ENCODE results near the gene SMIM35. TPM values are rescaled to one million over a fixed set of nuclear protein-coding genes. Genes with fewer than 3 reads are reported as not detected.
A peak's percentile ranks its signal among the peaks of the same experiment; 100 is the strongest.

Gene SMIM35
- total RNA-seq, result under 1 TPM; 0.06 to 0.17 TPM
- under 1 TPM; 0.06 to 0.15 TPM for polyA plus RNA-seq
- long read RNA-seq, donor 1, result 0 reads
- long read RNA-seq, donor 2, result 0 reads
- long read RNA-seq, donor 3, result 0 reads
- long read RNA-seq, donor 4, result 0 reads
- long read RNA-seq, donor 5, result 0 reads

GRCh38 chr11:118086913-118087768 is at the start of gene SMIM35:
Gene SMIM35 (minus strand): TSS chr11:118086963. CDS start chr11:118086757, 206 bp downstream.
- H3K27me3 ChIP-seq (ENCODE audit: control insufficient read depth in 3 of 3, insufficient read depth in 3 of 3, low read length in 2 of 3), result no peaks in the 10 kb centered on the region
- DNase-seq, result peak in 1 of 3 donors; percentile 5

GRCh38 chr11:118136341-118136740 is 49.6 kb upstream of the SMIM35 start:
- Histone ChIP-seq H3K9me3 (ENCODE audit: control insufficient read depth in 4 of 4, insufficient read depth in 3 of 4, low read length in 3 of 4) (peaks cover 0 to 2% (median 0%) of the 10 kb centered on the region in 4 donors), H3K4me3 (no peak overlapping the region), H3K27me3 (ENCODE audit: control insufficient read depth in 3 of 3, insufficient read depth in 3 of 3, low read length in 2 of 3) (peaks cover 0 to 3% (median 0%) of the 10 kb centered on the region in 3 donors), H3K36me3 (ENCODE audit: control insufficient read depth in 4 of 4, insufficient read depth in 4 of 4, low read length in 4 of 4) (no peaks in the 10 kb centered on the region), H3K27ac (ENCODE audit: low read depth in 1 of 2, low read length in 1 of 2) (no peak overlapping the region), H3K4me1 (ENCODE audit: control insufficient read depth in 5 of 5, insufficient read depth in 5 of 5, low read length in 5 of 5) (no peaks in the 10 kb centered on the region), H3K9ac (ENCODE audit: insufficient read depth in 1 of 2, low read length in 2 of 2) (no peak overlapping the region)
- no peak for TF ChIP-seq CTCF (IDR thresholded peaks at IDR 0.05; ENCODE audit: control extremely low read depth, extremely low read depth)
- ATAC-seq (ENCODE audit: insufficient read depth, low FRiP score) (no peak), DNase-seq (no peak)
- 82 to 86% methylated on average over 2 of the region's 2 CpGs for WGBS, 2 donors

More at GRCh38 chr11:118086913-118087768, at the start of gene SMIM35:
- Histone ChIP-seq H3K4me3 (no peak within 1 kb of the TSS), H3K36me3 (ENCODE audit: control insufficient read depth in 4 of 4, insufficient read depth in 4 of 4, low read length in 4 of 4) (no peaks in the 10 kb centered on the region), H3K4me1 (ENCODE audit: control insufficient read depth in 5 of 5, insufficient read depth in 5 of 5, low read length in 5 of 5) (peaks cover 0 to 8% (median 0%) of the 10 kb centered on the region in 5 donors), H3K27ac (ENCODE audit: low read depth in 1 of 2, low read length in 1 of 2) (no peak within 1 kb of the TSS), H3K9me3 (ENCODE audit: control insufficient read depth in 4 of 4, insufficient read depth in 3 of 4, low read length in 3 of 4) (peaks cover 0 to 20% (median 0%) of the 10 kb centered on the region in 4 donors), H3K9ac (ENCODE audit: insufficient read depth in 1 of 2, low read length in 2 of 2) (no peak within 1 kb of the TSS)
- TF ChIP-seq CTCF (IDR thresholded peaks at IDR 0.05; ENCODE audit: control extremely low read depth, extremely low read depth), result no peak
- no peak for ATAC-seq (ENCODE audit: insufficient read depth, low FRiP score)
- 74 to 84% methylated on average over 5 of the region's 5 CpGs for WGBS, 2 donors

GRCh38 chr11:118135796-118136165 is 49.0 kb upstream of the SMIM35 start:
- ATAC-seq (ENCODE audit: insufficient read depth, low FRiP score) (no peak), DNase-seq (no peak)
- no peak for TF ChIP-seq CTCF (IDR thresholded peaks at IDR 0.05; ENCODE audit: control extremely low read depth, extremely low read depth)
- no peak overlapping the region for H3K9ac ChIP-seq (ENCODE audit: insufficient read depth in 1 of 2, low read length in 2 of 2)
- H3K27me3 ChIP-seq (ENCODE audit: control insufficient read depth in 3 of 3, insufficient read depth in 3 of 3, low read length in 2 of 3), result no peaks in the 10 kb centered on the region
- no peak overlapping the region for H3K4me3 ChIP-seq
- peaks cover 0 to 2% (median 0%) of the 10 kb centered on the region in 4 donors for H3K9me3 ChIP-seq (ENCODE audit: control insufficient read depth in 4 of 4, insufficient read depth in 3 of 4, low read length in 3 of 4)
- H3K27ac ChIP-seq (ENCODE audit: low read depth in 1 of 2, low read length in 1 of 2), result no peak overlapping the region
- WGBS, 2 donors, result 88 to 92% methylated on average over 5 of the region's 5 CpGs
- H3K4me1 ChIP-seq (ENCODE audit: control insufficient read depth in 5 of 5, insufficient read depth in 5 of 5, low read length in 5 of 5), result no peaks in the 10 kb centered on the region
- H3K36me3 ChIP-seq (ENCODE audit: control insufficient read depth in 4 of 4, insufficient read depth in 4 of 4, low read length in 4 of 4), result no peaks in the 10 kb centered on the region

Measured in lung (tissue), 16 donors.